HG03108 (cell line): ENCODE data around the gene OPCML.

ENCODE experiments used
- ATAC-seq: cut with Tn5 transposase; IDR thresholded peaks from one replicate; pipeline ENCODE4 v1.9.1; 2021; ENCODE audit warnings: moderate library complexity; ENCODE audit not compliant: unreplicated experiment

Gene OPCML

DNA sequence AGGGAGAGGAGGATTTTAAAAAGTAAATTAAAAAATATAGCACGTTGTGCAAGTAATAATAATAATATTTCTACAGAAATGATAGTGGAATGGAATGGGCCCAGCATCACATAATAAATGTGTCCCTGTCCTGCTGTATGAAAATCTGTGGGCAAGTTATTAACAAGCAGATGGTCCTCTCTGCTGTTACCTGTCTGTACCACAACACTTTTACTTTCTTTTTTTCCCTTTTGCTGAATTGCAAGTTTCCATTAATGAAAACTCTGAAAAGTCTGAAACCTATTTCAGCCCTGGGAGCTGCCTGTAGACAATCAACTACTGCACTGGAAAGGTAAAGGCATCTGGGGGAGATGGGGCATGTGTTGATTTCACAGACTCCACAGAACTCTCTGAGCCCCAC lies 937.1 kb downstream of the OPCML start:
- no peak for ATAC-seq

DNA sequence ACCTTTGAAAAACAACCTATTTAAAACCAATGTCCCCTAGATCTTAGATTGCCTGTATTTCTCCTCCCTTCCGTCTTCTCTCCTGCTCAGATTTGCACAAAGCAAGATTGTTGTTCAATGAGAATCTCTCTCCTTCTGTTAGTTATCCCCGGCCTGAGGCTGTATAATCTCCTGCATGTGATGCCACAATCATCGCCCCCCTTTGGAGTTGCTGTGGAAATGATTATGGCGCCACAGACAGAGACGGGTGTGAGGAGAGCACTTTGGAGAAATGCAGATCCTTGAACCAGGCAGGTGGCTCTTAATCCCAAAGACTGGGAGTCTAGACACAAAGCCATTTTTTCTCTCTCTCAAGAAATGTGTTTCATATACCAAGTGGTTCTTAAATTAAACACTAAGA lies 941.3 kb downstream of the OPCML start:
- ATAC-seq: no peak

DNA sequence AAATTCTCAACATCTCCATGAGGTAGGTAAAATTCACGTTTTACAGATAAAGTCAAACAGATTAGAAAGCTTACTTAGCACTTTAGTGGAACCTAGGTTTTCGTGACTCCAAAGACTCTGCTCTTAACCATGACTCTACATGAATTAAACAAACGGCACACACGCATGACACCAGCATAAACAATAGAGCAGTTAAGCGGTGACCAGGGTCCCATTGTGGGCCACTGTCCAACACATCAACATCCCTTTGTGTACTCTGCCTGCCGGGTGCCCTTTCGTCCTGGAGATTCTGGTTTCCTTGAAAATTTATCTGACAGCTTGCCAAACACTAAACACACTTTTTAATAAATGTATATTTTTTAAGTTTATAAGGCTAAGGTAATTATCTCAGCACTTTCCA lies 941.7 kb downstream of the OPCML start:
- ATAC-seq: no peak

DNA sequence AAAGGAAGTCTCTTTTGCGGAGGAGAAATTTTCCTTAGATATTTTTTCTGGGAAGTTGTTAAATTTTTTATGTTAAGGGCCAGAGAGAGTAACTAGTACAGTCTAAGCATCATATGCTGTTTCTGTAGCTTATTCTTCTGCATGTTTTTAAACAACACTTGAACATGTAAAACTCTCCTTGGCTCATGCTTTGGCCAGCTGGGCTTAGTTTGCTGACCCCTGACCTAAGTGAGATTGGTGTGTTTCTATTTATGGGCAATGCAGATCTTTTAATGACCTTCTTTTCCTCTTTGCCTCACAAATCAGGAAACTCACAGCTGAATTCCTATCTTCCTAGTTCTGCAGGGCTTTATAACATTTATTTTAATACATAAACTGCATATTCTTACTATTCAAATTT lies 942.5 kb downstream of the OPCML start:
- no peak for ATAC-seq

DNA sequence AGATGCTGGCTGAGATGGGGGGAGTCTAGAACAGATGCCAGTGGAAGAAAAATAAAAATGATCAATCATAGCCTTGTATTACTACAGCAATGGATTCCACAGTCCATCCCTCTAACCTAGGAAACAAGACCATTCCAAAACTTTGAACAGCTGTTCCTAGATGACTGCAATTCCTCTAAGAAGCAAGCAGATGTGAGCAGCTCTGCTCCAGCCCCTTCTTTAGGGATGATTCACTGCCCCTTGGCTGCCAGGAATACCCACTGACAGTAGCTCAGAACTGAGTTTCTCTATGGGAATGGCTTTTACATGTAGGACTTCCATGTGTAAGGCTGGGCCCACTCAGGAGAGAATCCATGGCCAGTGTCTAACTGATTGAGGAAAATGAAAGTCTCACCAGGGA lies 943.9 kb downstream of the OPCML start:
- no peak for ATAC-seq

DNA sequence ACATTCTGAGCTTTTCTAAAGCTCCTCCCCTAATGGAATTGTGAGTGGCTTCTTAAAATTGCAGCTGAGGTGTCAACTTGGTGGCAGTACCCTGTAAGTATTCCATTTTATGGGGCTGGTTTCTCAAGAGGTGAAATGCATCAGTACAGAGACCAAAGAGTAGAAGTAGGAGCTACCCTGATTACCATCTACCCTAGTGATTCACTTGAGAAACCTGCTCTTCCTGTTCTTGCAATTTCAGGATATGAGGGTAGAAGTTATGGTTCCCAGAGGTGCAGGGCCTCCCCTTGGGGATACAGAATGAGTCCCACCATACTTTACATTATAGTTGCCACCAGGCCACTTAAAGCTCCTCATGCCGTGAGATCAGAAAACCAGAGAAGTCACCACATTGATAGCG lies 944.6 kb downstream of the OPCML start:
- ATAC-seq: no peak

DNA sequence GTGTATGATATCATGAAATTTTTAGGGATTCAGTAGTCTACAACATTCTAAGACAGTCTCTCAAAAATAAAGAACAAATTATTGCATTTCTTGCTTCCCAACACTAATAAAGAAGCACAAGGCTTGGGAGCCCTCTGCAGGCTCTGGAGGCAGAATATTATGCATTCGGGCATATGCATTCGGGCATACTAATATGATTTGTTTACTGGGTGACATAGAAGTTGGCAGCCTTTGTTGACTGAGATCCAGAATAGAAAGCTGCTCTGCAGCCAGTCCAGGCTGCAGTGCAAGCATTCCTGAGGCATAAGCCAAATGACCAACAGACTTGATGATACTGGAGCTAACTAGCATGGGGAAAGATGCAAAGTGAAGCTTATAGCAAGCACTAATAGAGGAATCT lies 945.5 kb downstream of the OPCML start:
- ATAC-seq: no peak

DNA sequence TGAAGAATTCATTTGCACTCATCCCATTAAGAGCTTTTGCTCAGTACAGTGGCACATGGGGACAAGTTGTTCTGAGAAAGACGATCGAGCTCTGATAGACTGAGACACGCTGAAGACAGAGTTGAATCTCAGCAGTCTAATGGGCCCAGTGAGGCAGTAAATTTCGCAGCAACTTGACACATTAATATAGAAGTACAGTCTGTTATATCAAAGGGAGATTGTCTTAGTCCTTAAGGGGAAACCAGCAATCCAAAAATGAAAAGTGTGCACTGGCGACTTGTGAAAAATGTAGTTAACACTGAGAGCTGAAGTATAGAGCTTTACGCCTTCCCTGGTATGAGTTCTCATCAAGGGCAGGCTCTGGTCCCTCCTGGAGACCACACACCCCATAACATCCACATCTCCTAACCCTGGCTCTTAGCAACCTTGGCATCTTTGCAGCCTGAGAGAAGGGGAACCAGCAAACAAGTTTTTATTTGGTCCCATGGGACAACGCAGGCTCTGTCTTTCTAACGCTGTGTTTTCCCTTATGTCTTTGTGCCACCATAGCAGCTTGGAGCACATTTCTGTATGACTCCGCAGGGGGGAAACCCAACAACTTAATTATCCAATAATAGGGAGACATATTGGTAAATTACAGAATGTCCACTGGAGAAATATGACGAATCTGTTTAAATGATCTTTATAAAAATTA lies 952.5 kb downstream of the OPCML start:
- no peak for ATAC-seq

DNA sequence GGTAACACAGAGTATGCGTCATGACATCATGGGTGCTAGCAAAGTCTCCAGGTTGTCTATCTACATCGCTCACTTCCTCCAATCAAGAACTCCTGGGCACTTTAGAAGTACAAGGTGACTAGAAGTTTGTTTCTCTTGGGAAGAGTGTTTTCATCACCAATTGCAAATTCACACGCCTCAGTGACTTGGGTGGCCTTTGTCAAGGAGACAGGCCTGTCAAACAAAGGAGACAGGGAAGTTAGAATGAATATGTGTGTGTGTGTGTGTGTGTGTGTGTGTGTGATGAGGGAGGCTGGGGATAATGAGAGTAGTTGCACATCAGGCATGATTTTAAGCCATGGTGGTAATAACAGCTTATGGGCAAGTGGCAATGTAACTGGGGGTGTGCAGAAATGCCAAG lies 953.2 kb downstream of the OPCML start:
- no peak for ATAC-seq

DNA sequence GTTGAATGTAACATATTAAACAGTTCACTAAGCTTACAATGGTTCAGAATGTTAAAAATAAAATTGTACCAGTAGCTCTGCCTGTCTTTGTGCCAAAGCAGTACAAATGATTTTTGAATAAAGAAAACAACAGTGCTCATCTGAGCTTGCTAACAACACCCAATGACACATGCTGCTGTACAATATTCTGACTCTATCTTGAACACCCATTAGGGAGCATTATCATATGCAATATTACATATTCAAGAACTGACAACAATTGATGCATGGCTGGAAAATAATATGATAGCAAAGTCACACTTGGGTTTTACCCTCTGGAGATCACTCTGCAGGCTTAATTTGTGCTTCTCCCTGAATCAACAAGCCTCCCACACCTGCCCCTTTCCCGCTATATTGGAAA lies 953.7 kb downstream of the OPCML start:
- no peak for ATAC-seq

DNA sequence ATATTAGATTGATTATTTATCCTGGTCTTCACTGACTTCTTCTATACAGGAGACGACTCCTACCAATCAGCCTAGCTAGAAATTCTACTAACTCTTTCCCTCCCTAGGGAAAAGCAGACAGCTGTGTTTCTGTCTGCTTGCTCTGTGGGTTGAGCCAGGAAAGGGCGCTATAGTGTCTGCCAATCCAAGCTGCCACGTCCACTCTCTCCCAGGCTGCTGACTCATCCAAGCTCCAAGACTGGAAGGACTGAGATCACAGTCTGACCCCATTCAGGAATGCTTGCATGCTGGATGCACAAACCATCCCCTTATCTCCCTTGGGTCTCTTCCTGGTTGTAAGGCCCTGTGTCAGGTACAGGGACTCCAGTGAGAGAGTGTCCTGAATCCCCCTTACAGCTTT lies 955.6 kb downstream of the OPCML start:
- no peak for ATAC-seq

DNA sequence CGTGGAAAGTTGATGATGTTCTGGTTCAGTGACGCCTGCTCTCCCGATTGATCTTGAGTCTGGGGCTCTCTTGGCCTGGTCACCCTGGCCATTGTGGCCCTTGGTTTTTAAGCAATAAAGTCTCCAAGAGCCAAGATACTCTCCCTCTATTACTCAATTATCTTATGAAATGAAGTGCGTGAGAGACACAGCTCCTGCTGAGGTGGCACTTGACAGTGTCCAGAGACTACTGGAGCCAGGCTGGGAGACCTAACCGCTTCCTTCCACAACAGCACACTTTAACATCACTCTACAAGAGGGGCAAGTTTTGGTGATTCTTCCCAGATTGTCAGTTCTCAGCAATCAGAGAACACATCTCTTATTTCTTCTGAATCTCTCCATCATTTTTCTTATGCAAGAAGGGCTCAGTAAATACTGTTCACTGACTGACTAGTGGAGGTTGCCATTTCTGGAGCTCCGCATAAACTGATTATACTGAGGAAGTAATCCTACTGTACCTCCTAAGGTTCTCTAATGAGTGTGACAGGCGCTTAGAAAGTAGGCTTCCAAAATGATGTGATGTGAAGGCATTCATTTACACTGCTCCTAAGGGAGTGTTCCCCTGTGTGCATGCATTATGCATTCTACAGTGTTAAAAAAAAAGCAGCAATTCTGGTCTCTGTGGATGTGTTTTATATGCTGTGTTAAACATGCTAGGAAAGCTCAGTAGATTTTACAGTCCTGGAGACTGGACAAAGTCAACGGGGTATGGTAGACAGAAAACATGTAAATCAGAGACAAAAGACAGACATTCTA lies 968.0 kb downstream of the OPCML start:
- no peak for ATAC-seq

DNA sequence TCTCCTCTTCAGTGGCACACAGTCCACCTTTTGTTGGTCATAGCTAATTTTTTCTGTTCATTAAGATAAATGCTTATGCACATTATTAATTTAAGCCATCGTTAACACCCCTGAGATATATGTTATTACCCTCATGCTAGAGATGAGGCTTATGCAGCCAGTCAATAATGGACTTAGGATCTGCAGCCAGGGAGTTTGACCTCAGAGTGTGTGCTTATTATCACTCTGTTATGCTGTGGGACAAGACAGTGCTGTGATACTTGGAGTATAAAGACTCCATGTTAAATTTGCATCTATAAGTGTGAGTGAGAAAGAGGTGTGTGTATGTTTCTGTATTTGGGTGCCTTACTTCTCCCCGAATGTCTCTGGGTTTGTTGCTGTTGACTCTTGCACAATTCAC lies 969.3 kb downstream of the OPCML start:
- no peak for ATAC-seq

DNA sequence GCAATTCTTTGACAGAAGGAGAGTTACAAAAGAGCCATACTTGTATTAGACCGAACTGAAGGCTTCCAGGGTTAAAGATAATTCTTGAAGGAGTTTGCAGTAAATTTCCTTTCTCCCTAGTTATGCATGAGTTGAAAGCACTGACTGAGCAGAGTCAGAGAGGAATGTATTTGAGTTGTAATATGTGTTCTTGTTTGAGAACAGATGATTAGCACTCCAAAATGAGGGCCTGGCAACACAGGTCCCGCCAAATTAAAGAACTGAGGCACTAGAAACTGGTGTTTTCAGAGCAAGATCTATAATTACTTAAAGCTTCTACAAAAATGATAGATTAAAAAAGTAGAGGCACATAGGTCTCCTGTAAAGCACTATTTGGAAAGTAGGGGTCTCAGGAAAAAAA lies 970.4 kb downstream of the OPCML start:
- no peak for ATAC-seq

DNA sequence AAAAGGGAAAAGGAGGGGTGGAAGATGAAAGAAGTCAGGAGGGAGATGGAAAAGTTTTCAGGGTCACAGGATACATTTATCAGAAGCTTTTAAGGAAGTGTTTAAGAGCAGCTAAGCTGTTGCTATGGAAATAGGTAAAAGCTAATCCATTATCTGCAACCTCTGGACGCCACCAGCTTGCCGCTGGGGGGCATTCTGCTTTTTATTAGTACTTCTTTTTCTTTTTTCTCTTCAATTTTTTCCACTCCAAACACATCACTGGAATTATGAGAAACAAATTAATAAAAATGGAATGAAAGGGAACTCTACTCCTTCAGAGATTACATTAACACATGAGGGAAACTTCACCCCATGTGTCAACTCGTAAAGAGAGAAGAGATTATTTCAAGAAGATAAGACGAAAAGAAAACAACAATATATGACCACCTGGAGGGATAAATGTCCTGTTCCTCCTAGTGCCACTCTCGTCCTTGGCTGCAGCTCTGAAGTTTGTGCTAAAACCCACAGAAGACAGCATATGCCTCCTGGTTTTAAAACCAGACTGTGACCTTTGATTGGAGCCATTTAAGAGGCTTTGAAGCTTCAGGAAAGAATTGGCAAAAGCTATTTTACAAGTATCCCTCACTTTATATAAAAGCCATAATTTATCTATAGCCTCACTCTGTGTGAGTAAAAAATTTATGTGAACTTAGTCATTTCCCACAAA lies 972.8 kb downstream of the OPCML start:
- ATAC-seq: no peak

DNA sequence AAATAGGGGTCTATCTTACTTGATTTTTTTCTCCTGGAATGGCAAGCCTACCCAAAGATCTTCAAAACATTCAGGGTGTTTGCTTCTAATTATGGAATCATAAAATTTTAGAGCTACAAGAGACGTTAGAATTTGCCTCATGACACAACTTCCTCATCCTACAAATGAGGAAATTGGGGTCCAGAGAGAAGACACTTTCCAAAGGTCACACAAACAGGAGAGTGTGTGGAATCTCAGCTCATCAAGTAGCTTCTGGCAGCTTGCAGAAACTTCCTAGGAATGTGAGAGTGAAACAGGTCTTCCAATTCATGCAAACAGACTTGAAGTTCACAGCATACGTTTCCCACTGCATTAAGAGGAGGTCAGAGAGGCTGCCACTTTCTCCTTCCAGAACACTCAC lies 976.0 kb downstream of the OPCML start:
- ATAC-seq: no peak

DNA sequence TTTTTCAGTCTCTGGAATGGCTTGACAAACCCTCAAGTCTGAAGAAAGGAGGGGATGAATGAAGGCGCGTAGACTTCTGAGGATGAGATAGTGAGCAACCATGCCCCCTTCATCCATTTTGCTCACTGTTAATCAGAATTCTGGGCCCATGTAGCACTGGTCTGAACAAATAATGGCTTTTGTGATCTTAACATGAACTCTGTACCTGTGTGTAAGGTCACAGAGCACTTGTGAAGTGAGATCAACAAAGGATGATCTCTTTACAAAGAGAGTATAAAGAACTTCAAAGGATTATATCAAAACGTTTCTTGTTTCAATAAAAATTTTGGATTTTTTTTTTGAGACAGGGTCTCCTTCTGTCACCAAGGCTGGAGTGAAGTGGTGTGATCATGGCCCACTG lies 976.7 kb downstream of the OPCML start:
- ATAC-seq: no peak

DNA sequence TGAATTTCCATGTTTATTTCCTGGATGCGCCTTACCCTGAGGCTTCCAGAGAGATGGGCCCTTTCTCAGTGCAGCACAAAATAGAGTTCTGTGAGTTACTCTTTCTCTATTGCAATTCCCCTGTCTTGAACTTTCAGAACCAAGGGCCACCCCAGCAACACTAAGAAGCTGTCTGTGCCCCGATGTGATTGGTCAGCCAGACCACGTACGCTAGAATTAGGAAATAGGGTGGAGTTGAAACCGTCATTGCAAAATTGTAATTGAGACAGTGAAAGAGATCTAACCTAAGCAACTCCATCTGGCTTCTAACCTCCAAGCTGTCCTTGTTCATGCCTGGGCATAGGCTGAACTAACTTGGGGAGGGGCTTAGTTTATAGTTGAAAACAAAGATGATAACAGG lies 981.3 kb downstream of the OPCML start:
- ATAC-seq: no peak

DNA sequence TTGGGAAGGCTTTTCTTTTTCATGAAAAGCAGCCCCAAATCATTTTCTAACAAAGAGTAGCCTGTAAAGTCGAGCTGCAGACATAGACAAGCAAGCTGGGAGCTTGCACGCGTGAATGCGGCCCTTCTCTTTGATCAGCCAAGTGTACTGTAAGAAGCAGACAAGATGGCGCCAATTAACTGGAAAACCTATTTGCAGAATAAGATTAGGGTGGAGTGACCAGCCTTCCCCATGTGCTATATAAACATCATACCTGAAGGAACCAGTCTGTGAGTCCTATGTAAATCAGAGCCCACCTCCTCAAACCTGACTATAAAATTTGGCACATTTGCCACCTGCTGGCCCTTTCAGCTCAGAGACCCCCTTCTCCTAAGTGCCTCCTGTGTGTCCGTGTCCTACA lies 982.7 kb downstream of the OPCML start:
- no peak for ATAC-seq

DNA sequence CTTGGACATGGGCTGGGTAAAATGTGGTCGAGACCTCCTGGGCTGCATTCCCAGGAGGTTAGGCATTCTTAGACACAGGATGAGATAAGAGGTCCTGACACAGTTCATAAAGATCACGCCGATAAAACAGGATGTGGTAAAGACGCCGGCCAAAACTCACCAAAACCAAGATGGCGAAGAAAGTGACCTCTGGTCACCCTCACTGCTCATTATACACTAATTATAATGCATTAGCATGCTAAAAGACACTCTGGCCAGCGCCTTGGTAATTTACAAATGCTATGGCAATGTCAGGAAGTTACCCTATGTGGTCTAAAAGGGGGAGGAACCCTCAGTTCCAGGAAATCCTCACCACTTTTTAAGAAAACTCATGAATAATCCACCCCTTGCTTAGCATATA lies 983.3 kb downstream of the OPCML start:
- ATAC-seq: no peak

DNA sequence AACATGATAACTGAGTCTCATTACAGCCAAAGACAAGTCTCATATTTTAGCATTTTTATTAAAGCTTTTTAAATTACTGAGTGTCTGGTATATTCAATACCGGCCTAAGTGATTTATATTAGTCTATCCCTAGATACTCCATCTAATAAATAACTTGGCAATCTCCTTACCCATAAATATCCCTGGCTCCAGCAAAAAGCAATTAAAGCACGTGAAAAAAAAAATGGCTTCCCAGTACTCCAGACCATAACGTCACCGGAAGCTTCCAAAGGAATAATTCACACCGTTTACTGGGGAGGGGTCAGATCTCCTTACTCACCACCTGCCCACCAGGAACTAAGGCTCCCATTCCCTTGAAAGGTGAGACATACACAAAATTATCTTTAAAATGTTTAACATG lies 988.3 kb downstream of the OPCML start:
- ATAC-seq: no peak

DNA sequence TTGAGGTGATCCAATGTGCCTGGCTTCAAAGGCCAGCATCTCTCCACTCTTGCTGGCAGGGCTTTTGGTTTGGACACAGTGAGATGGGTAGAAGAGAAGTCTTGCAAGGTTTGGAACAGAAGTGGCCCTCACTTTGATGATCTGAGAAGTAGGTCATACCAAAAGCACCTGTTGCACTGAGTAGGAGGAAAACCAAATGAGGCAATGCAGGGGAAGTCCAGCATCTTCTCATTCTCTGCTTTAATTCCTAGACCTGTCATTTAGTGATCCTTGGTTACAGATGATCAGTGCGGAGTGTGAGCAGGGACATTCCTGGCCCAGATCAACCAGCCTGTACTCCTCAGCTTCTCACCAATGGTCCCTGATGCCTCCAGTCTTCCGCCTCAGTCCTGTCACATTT lies 990.5 kb downstream of the OPCML start:
- ATAC-seq: no peak
